HFFc6 (cell line): ENCODE measurements around the gene CBFA2T2. TPM values are rescaled to one million over a fixed set of nuclear protein-coding genes. Genes with fewer than 3 reads are reported as not detected.

Experiments used
- DNase-seq: peaks from one replicate; pipeline ENCODE4 v3.0.0-alpha.2; 2018
- H3K27ac Mint-ChIP-seq: 2 replicates; pipeline ENCODE4 v1.8.0; 2020; ENCODE audit warnings: mild to moderate bottlenecking, mixed read lengths
- H3K27me3 Mint-ChIP-seq: 2 replicates; pipeline ENCODE4 v1.8.0; 2021; ENCODE audit warnings: mild to moderate bottlenecking, moderate library complexity, mixed read lengths; ENCODE audit not compliant: insufficient read depth
- H3K36me3 Mint-ChIP-seq: 2 replicates; pipeline ENCODE4 v1.8.0; 2021; ENCODE audit warnings: low read depth, mixed read lengths
- H3K4me1 Mint-ChIP-seq: 2 replicates; pipeline ENCODE4 v1.8.0; 2020; ENCODE audit warnings: low read depth, mixed read lengths
- H3K4me3 Mint-ChIP-seq: 2 replicates; pipeline ENCODE4 v1.8.0; 2020; ENCODE audit warnings: mild to moderate bottlenecking, moderate library complexity, mixed read lengths
- H3K9me3 Mint-ChIP-seq: 2 replicates; pipeline ENCODE4 v1.8.0; 2020; ENCODE audit warnings: mild to moderate bottlenecking, mixed read lengths
- CTCF ChIP-seq: fragments of 200-600 bp; sonication (generic); IDR thresholded peaks from 2 replicates; pipeline ENCODE4 v1.5.0; 2021; ENCODE audit warnings: antibody characterized with exemption, mild to moderate bottlenecking
- total RNA-seq, 6 experiments: library from RNA; stranded (reverse); fragmentation: NEBNext Ultra II Directional; extraction: Animal tissue kit (Norgen Biotek cat#: 25700); gene quantifications; 2 replicates in 1 of 6; 3 replicates in 5 of 6; pipeline ENCODE4 v1.2.3, GENCODE V29; 2021

CBFA2T2 gene
- total RNA-seq, 6 experiments from 2014 or later: 7.0 to 9.1 (median 8.0) TPM

GRCh38 chr20:33669873-33670640, 180.2 kb downstream of the CBFA2T2 start:
- Mint-ChIP-seq H3K36me3 (0 out of 2 replicates have a peak, but pooled peaks cover 4% of the 10 kb centered on the region), H3K4me3 (no peak overlapping the region), H3K4me1 (peaks cover 66% of the 10 kb centered on the region), H3K9me3 (no peaks in the 10 kb centered on the region), H3K27ac (peak overlapping the region; percentile 58), H3K27me3 (peaks cover 2% of the 10 kb centered on the region)
- no peak for TF ChIP-seq CTCF
- no peak for DNase-seq

- H3K4me1 Mint-ChIP-seq: peaks cover 69% of the 10 kb centered on the region
- H3K9me3 Mint-ChIP-seq: no peaks in the 10 kb centered on the region
- H3K4me3 Mint-ChIP-seq: no peak overlapping the region; the same call in 1 of the 2 replicates
- no peak for DNase-seq
- 0 out of 2 replicates have a peak, but pooled peaks cover 4% of the 10 kb centered on the region for H3K36me3 Mint-ChIP-seq
- no peak for TF ChIP-seq CTCF
- no peak overlapping the region for H3K27ac Mint-ChIP-seq
- H3K27me3 Mint-ChIP-seq: peaks cover 2% of the 10 kb centered on the region
Measured at GRCh38 chr20:33670715-33671499, 181.0 kb downstream of the CBFA2T2 start.

- peaks cover 66% of the 10 kb centered on the region for H3K4me1 Mint-ChIP-seq
- H3K27me3 Mint-ChIP-seq: peaks cover 3% of the 10 kb centered on the region
- H3K27ac Mint-ChIP-seq: no peak overlapping the region
- DNase-seq: no peak
- H3K36me3 Mint-ChIP-seq: 0 out of 2 replicates have a peak, but pooled peaks cover 4% of the 10 kb centered on the region
- H3K4me3 Mint-ChIP-seq: no peak overlapping the region
- no peak for TF ChIP-seq CTCF
- no peaks in the 10 kb centered on the region for H3K9me3 Mint-ChIP-seq
Measured at GRCh38 chr20:33671573-33672288, 181.8 kb downstream of the CBFA2T2 start.

GRCh38 chr20:33672426-33673113, 182.7 kb downstream of the CBFA2T2 start:
- peaks cover 65% of the 10 kb centered on the region for H3K4me1 Mint-ChIP-seq
- H3K36me3 Mint-ChIP-seq: 0 out of 2 replicates have a peak, but pooled peaks cover 4% of the 10 kb centered on the region
- peak overlapping the region; percentile 85 for H3K27ac Mint-ChIP-seq
- H3K9me3 Mint-ChIP-seq: no peaks in the 10 kb centered on the region
- TF ChIP-seq CTCF: no peak
- peak overlapping the region; percentile 95 for H3K4me3 Mint-ChIP-seq
- DNase-seq: no peak
- H3K27me3 Mint-ChIP-seq: peaks cover 2% of the 10 kb centered on the region; the same call in 1 of the 2 replicates

- H3K36me3 Mint-ChIP-seq: 0 out of 2 replicates have a peak, but pooled peaks cover 4% of the 10 kb centered on the region
- peak overlapping the region; percentile 85 for H3K27ac Mint-ChIP-seq
- peaks cover 64% of the 10 kb centered on the region for H3K4me1 Mint-ChIP-seq
- peak overlapping the region; percentile 95 for H3K4me3 Mint-ChIP-seq
- H3K9me3 Mint-ChIP-seq: no peaks in the 10 kb centered on the region
- no peak for TF ChIP-seq CTCF
- DNase-seq: no peak
- peaks cover 2% of the 10 kb centered on the region; the same call in 1 of the 2 replicates for H3K27me3 Mint-ChIP-seq
Measured at GRCh38 chr20:33673114-33673409, 183.2 kb downstream of the CBFA2T2 start.
